Tibial nerve (tissue), 4 donors: Measurements from ENCODE around the gene ELFN1.

ENCODE experiments used
- CTCF ChIP-seq, 5 experiments: fragments of 200-600 bp in 3 of 5; fragments of 450-650 bp in 2 of 5; sonication (generic) in 3 of 5; IDR thresholded peaks; one replicate each; pipeline ENCODE4 v1.5.1; 2016 to 2019; ENCODE audit warnings: antibody characterized with exemption in 5 of 5, mild to moderate bottlenecking in 3 of 5, moderate library complexity in 2 of 5
- EP300 ChIP-seq, 2 donors: sonication (generic); formaldehyde crosslinking; IDR thresholded peaks; one replicate each; pipeline ENCODE4 v1.6.1; 2017; ENCODE audit warnings: antibody characterized with exemption in 2 of 2, mild to moderate bottlenecking in 1 of 2

DNA sequence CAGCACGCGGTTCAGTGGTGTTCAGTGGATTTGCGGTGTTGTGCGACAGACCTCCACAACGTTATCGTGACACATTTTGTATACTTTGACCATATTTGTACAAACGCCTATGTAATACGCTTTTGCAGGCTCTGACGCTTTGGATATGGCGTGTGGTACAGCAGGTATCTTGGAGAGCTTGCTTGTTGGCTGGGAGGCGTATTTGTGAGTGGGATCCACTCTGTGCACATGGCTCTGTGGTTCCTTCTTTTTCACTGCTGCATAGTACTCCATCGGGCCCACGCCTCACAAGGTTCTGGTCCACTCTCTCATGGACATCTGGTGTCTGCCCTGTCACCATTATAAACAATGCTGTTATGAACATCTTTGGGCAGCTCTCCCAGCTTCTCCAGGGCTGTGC lies 53.2 kb downstream of the ELFN1 start:
- TF ChIP-seq CTCF (IDR thresholded peaks at IDR 0.05): no peak
- TF ChIP-seq EP300 (IDR thresholded peaks at IDR 0.05): no peak
